Measurements from ENCODE around the gene ATRAID.

ATRAID gene

DNA sequence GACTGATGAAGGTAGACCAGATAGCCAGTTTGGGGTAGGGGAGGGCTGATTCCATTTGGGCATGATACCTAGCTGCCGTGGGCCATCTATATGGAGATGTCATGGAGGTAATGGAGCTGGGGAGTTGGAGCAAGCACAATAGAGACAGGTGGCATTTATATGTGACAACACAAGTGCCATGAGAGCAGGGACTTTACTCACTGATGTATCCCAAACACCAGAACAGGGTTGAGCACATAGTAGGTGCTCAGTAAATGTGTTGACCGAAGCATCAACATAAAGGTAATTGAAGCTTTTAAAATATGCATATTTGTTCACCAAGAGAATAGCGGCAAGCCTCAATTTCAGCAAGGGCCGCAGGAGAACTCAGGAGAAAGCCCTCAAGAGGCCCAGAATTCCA lies 36.1 kb downstream of the ATRAID start:
- Histone ChIP-seq H3K36me3 (ENCODE audit: insufficient read depth, low read length) (peaks cover 25% of the 10 kb centered on the region), H3K9me2 (ENCODE audit: low read depth, low read length) (no peaks in the 10 kb centered on the region), H4K20me1 (ENCODE audit: insufficient read depth, low read length) (no peaks in the 10 kb centered on the region), H3K9me3 (ENCODE audit: low read length) (no peaks in the 10 kb centered on the region), H3F3A (ENCODE audit: insufficient read depth, low read length) (no peaks in the 10 kb centered on the region; the same call in 1 of the 2 replicates), H3K4me2 (ENCODE audit: low read length) (no peak overlapping the region), H3K79me2 (ENCODE audit: insufficient read depth, low read length) (no peaks in the 10 kb centered on the region), H3K4me1 (ENCODE audit: insufficient read depth, low read length, severe bottlenecking) (peaks cover 10% of the 10 kb centered on the region), H3K27me3 (ENCODE audit: insufficient read depth, low read length) (no peaks in the 10 kb centered on the region), H2AFZ (ENCODE audit: low read length) (no peak overlapping the region), H3K4me3 (ENCODE audit: low read depth, low read length, poor library complexity, severe bottlenecking) (no peak overlapping the region), H3K27ac (ENCODE audit: low read depth, low read length, poor library complexity, severe bottlenecking) (no peak overlapping the region), H3K9ac (ENCODE audit: low read length) (no peak overlapping the region)
- TF ChIP-seq, protein P1, sequence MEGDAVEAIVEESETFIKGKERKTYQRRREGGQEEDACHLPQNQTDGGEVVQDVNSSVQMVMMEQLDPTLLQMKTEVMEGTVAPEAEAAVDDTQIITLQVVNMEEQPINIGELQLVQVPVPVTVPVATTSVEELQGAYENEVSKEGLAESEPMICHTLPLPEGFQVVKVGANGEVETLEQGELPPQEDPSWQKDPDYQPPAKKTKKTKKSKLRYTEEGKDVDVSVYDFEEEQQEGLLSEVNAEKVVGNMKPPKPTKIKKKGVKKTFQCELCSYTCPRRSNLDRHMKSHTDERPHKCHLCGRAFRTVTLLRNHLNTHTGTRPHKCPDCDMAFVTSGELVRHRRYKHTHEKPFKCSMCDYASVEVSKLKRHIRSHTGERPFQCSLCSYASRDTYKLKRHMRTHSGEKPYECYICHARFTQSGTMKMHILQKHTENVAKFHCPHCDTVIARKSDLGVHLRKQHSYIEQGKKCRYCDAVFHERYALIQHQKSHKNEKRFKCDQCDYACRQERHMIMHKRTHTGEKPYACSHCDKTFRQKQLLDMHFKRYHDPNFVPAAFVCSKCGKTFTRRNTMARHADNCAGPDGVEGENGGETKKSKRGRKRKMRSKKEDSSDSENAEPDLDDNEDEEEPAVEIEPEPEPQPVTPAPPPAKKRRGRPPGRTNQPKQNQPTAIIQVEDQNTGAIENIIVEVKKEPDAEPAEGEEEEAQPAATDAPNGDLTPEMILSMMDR (IDR thresholded peaks at IDR 0.05; ENCODE audit: low read length): no peak
- TF ChIP-seq EZH2 (IDR thresholded peaks at IDR 0.05; ENCODE audit: borderline replicate concordance, low read length): no peak

DNA sequence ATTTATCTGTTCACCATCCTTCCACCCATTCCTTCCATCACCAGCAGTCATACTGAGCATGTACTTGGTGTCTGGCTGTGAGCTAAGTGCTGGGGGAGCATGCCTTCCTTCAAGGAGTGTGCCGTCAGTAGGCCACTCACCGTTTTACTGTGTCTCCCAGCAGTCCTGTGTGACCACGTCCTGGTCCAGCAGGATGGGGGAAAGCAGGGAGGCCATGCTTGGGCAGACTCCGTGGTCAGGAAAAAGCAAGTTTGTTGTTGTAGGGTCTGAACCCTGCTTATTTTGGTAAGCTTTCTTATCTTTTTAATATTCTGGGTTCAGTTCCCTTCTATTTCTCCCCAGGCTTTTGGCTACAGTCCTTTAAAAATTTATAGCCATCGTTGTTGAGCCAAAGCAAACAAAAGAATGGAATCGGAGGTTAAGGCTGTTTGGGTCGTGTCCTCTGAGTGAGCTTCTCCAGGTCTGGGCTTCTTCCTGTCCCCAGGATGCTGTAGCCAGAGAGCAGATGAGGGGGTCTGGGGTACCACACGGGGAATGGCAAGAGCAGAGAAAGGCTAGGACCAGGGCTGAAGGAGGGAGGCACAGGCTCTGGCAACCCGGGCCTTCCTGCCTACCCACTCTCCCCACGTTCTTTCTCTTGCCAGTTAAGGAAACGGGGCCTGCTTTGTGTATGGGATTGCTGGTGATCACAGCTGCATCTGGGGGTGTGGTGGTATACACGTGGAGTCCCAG lies 37.5 kb downstream of the ATRAID start:
- no peaks in the 10 kb centered on the region; the same call in 1 of the 2 replicates for H3F3A ChIP-seq (ENCODE audit: insufficient read depth, low read length)
- H3K9me2 ChIP-seq (ENCODE audit: low read depth, low read length): no peaks in the 10 kb centered on the region
- H3K27me3 ChIP-seq (ENCODE audit: insufficient read depth, low read length): no peaks in the 10 kb centered on the region
- H3K4me3 ChIP-seq (ENCODE audit: low read depth, low read length, poor library complexity, severe bottlenecking): no peak overlapping the region
- no peaks in the 10 kb centered on the region for H3K79me2 ChIP-seq (ENCODE audit: insufficient read depth, low read length)
- no peaks in the 10 kb centered on the region for H3K9me3 ChIP-seq (ENCODE audit: low read length)
- H3K36me3 ChIP-seq (ENCODE audit: insufficient read depth, low read length): peaks cover 10% of the 10 kb centered on the region
- peaks cover 10% of the 10 kb centered on the region for H3K4me1 ChIP-seq (ENCODE audit: insufficient read depth, low read length, severe bottlenecking)
- no peaks in the 10 kb centered on the region for H4K20me1 ChIP-seq (ENCODE audit: insufficient read depth, low read length)
- TF ChIP-seq EZH2 (IDR thresholded peaks at IDR 0.05; ENCODE audit: borderline replicate concordance, low read length): no peak
- TF ChIP-seq, protein P1 (IDR thresholded peaks at IDR 0.05; ENCODE audit: low read length): no peak
- H3K27ac ChIP-seq (ENCODE audit: low read depth, low read length, poor library complexity, severe bottlenecking): no peak overlapping the region
- no peak overlapping the region for H2AFZ ChIP-seq (ENCODE audit: low read length)
- H3K9ac ChIP-seq (ENCODE audit: low read length): no peak overlapping the region
- no peak overlapping the region for H3K4me2 ChIP-seq (ENCODE audit: low read length)

GRCh38 chr2:27249891-27250651 lies 38.2 kb downstream of the ATRAID start:
- Histone ChIP-seq H3K9me3 (ENCODE audit: low read length) (no peaks in the 10 kb centered on the region), H3K9me2 (ENCODE audit: low read depth, low read length) (no peaks in the 10 kb centered on the region), H3F3A (ENCODE audit: insufficient read depth, low read length) (no peaks in the 10 kb centered on the region; the same call in 1 of the 2 replicates), H2AFZ (ENCODE audit: low read length) (no peak overlapping the region), H3K9ac (ENCODE audit: low read length) (no peak overlapping the region; the same call in 1 of the 2 replicates), H3K79me2 (ENCODE audit: insufficient read depth, low read length) (no peaks in the 10 kb centered on the region), H3K27me3 (ENCODE audit: insufficient read depth, low read length) (no peaks in the 10 kb centered on the region), H4K20me1 (ENCODE audit: insufficient read depth, low read length) (no peaks in the 10 kb centered on the region), H3K36me3 (ENCODE audit: insufficient read depth, low read length) (peaks cover 3% of the 10 kb centered on the region), H3K4me3 (ENCODE audit: low read depth, low read length, poor library complexity, severe bottlenecking) (no peak overlapping the region), H3K27ac (ENCODE audit: low read depth, low read length, poor library complexity, severe bottlenecking) (no peak overlapping the region), H3K4me1 (ENCODE audit: insufficient read depth, low read length, severe bottlenecking) (peaks cover 10% of the 10 kb centered on the region), H3K4me2 (ENCODE audit: low read length) (peak overlapping the region; percentile 37; the same call in 1 of the 2 replicates)
- TF ChIP-seq, protein P1 (IDR thresholded peaks at IDR 0.05; ENCODE audit: low read length): peak; percentile 90
- no peak for TF ChIP-seq EZH2 (IDR thresholded peaks at IDR 0.05; ENCODE audit: borderline replicate concordance, low read length)
